ENCODE data around the gene TCP11.

TCP11 gene

DNA sequence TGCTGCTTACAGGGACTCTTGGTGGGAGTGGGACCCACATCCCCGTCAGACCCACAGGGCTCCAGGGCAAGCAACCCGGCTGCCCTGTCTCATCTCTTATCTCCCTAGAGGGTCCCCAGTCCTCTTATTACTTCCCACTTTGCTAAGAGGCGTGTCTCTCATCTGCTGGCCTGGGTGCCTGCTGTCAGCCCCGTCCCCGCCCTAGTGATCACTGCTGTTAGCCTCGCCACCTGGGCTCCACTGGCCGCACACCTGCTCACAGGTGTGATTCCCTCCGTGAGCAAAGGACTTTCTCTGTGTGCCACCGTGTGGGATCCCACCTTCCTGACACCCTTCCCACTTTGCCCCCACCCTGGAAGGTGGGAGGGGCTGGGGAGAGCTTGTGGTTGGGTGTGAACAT, 57.6 kb downstream of the TCP11 start:
- no peak for DNase-seq (ENCODE audit: extremely low read depth in 1 of 2, low read depth in 1 of 2)

DNA sequence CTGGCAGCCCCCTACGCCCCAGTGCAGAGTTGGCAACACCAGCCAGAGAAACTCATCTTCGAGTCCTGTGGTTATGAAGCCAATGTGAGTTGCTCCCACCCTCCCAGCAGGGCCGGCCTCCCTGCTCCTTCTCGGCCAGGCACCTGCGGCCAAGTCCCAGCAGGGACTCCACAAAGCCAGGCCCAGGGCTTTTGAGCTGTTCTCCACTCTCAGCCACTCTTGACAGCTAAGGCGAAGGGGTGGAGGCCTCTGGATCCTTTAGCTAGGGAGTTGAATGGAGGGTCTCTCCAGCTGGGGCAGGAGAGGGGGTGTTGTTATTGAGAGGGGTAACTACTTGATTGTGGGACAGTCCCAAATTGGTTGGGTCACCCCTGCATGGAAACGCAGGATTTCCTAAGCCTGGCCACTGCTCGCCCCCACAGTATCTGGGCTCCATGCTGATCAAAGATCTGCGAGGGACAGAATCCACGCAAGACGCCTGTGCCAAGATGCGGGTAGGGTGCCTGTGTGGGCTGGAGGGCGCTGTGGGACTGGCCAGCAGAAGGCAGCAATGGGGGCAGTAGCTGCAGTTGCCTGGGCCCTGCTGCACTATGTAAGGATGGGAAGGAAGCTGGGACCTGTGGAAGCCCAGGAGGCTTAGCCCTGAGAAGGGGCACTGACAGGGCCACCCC, 58.3 kb downstream of the TCP11 start:
- no peak for DNase-seq (ENCODE audit: extremely low read depth in 1 of 2, low read depth in 1 of 2)

DNA sequence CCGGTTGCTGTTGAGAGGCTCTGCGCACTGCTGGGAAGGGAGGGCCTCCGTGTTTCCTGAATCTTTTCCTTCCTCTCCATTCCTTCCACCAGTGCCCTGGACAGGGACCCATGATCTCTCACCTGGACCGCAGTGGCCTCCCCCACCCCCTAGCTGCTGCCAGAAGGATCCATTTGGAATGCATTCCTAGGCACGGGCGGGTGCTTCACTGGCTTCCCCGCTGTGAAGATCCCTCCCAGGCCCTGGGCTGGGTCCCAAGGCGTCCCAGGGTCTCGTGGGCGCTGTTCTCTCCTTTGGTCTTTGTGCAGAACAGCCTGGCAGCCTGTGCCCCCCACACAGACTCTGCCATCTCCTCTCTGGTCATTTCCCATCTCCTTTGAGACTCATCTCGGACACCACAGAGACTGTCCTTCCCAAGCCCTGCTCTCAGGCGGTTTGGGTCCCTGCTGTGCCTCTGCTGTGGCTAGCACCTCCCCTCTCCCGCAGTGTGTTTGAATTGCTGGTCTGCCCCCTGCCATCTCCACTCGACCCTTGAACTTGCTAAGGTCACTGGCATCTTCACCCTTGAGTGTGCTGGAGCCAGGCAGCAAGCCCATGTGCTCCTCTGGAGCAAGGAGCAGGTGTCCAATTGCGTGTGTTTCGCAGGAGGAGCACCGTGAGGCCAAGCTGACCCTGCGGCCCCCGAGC, 59.0 kb downstream of the TCP11 start:
- DNase-seq (ENCODE audit: extremely low read depth in 1 of 2, low read depth in 1 of 2): no peak

DNA sequence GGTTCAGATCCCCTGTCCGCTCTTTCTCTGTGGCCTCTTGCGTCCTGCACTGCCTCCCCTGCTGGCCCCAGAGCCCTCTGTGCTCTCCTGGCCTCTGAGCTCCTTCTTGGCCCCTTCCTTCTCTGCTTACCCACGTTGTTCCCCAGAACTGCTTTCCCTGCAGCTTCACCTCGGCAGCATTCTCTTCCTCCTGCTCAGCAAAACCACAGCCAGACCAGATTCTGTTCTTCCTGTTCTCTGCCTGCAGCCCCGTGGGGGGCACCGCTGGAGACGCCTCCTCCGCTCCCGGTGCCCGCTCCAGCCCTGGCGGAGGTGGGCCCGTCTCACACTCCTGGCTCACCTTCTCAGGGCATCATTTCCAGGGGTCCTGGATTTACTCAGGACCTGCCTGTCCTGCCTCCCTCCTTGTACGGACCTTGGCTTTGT, 59.7 kb downstream of the TCP11 start:
- no peak for DNase-seq (ENCODE audit: extremely low read depth in 1 of 2, low read depth in 1 of 2)

DNA sequence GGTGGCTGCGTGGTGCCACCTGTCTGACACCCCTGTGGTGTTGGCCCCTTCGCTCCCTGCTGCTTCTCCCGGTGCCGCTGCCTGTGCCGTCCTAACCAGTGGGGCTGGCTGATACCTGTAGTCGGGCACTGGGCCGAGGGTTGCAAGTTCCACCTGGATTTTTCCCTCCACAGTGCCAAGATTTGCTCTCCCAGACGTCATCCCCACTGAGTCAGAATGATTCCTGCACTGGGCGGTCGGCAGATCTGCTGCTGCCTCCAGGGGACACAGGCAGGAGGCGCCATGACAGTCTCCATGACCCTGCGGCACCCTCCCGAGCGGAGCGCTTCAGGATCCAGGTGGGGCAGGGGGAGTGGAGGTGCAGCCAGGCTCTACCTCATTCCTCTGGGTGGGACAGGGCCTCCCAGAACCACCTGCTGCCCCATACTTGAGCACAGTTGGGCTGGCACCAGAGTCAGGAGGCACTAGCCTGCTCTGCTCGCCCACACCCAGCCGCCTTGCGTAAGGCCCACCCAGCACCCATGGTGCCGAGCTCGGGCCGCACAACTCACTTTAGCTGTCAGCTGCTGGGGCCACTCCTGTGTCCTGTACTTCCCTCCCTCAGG, 60.2 kb downstream of the TCP11 start:
- no peak for DNase-seq (ENCODE audit: extremely low read depth in 1 of 2, low read depth in 1 of 2)

GRCh38 chr6:35080016-35080680, 61.0 kb downstream of the TCP11 start:
- no peak for DNase-seq (ENCODE audit: extremely low read depth in 1 of 2, low read depth in 1 of 2)

DNA sequence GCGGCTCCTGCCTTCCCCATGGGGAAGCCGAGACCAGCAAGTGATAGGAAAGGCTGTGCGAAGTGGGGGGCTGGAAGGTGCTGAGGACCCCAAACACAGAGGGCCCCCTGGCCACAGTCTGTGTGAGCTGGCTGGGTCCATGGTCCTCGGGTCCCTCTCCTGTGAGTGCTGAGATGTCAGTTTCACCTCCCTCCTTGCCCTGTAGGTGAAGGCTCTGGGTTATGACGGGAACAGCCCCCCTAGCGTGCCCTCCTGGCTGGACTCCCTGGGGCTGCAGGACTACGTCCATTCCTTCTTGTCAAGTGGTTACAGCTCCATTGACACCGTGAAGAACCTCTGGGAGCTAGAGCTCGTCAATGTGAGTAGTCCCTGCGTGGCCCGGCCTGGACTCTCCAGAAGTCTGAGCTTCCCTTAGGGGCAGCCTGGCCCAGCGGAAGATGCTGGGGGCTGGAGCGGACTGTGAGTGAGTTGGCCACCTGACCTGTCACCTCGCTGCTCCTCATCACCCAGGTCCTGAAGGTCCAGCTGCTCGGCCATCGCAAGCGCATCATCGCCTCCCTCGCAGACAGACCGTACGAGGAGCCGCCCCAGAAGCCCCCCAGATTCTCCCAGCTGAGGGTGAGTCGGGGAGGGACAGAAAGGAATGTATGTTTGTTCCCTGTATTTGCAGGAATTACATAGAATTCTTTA, 61.7 kb downstream of the TCP11 start:
- no peak for DNase-seq (ENCODE audit: extremely low read depth in 1 of 2, low read depth in 1 of 2)

DNA sequence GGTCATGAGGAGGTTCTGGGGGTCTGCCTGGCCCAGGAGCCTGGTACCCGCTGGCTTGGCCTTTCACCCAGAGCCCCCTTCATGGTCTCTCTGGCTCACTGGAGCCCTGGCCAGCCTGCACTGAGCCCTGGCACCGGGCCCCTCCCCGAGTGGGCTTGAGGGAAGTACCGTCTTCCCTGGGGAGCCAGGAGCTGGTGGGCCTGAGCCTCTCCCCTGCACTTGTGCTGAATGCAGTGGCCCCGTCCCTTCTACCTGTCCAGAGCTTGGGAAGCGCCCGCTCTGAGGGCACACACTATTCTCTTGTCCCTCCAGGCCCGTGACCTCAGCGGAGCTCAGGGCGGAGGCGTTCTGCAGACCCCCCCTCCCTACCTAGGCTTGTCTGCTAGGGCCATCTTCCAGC, 62.2 kb downstream of the TCP11 start:
- no peak for DNase-seq (ENCODE audit: extremely low read depth in 1 of 2, low read depth in 1 of 2)

GRCh38 chr6:35078226-35078850, 62.8 kb downstream of the TCP11 start:
- DNase-seq (ENCODE audit: extremely low read depth in 1 of 2, low read depth in 1 of 2): no peak

- no peak for DNase-seq (ENCODE audit: extremely low read depth in 1 of 2, low read depth in 1 of 2)
These were observed 63.4 kb downstream of the TCP11 start for GRCh38 chr6:35077713-35078105.

DNA sequence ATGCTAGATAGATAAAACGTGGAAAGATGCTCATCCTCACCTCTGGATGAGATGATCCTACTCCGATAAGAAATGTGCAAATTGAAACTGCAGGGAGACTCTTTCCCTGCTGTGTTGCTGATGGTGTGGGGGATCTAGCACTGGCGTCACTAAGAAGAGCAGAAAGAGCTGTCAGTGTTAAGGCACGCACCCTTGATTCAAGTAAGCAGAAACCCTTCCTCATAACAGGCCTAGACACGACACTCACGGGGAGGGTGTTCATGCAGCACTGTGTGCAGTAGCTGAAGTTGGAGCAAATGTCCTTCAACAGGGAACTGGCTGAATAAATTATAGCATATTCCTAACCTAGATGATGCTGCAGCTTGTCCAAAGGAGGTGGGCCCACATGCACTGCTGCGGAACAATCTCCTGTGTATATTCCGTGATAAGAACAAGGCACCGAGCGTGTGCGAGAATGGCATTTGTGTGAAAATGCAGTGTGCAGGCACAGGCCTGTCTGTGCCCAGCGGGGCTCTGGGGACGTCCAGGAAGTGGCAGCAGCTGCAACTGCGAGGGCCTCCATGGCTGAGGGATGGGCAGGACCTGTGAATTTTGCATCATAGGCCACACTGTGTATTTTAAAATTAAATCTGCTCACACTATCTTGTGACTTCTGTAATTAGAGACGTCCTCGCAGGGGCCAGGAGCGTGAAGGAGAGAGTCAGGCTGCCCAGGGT, 64.0 kb downstream of the TCP11 start:
- DNase-seq (ENCODE audit: extremely low read depth in 1 of 2, low read depth in 1 of 2): no peak

- no peak for DNase-seq (ENCODE audit: extremely low read depth in 1 of 2, low read depth in 1 of 2)
These were observed 67.2 kb downstream of the TCP11 start for GRCh38 chr6:35073766-35074471.

GRCh38 chr6:35073211-35073610, 67.9 kb downstream of the TCP11 start:
- no peak for DNase-seq (ENCODE audit: extremely low read depth in 1 of 2, low read depth in 1 of 2)

DNA sequence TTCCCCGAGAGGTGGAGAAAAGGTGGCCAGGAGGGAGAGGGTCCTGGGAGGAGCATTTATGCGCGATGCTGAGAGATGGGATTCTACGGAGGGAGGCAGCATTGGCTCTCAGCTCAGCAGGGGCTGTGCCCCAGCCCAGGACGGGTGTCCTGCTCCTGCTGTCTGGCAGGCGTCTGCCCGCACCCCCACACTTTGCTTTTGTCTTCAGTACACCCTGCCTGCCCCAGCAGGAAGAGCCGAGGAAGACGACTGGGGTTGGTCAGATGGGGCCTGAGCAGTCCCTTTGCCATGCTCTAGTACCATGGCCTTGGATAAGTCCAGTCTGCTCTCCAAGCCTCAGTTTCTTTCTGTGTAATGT, 68.5 kb downstream of the TCP11 start:
- no peak for DNase-seq (ENCODE audit: extremely low read depth in 1 of 2, low read depth in 1 of 2)

DNA sequence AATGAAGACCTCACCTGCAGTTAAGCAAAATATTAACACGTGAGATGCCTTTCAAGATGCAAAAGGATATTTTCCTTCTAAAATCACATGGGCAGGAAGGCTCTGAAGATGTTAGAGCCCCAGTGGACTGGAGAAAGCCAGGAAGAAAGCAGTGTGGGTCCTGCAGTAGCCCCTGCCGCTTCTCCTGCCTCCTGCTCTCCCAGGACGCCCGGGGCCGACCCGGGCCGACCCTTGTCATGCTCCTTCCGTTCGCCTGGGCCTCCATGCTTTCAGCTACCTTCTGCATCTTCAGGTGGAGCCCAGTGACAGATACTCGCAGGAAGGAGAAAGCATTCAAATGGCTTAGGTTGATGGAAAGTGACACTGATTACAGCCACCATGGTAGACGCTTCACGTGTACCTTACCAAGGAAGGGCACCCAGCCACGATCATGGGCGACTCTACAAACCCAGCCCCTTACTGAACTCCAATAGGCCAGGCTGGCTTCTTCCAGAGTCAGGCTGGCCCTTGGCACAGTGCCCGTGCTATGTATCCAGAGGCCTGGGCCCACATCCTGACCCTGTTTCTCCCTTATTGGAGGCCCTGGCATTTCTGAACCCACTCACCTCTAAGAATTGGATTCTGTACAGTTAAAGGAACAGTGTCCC, 69.0 kb downstream of the TCP11 start:
- no peak for DNase-seq (ENCODE audit: extremely low read depth in 1 of 2, low read depth in 1 of 2)

GRCh38 chr6:35071347-35071994, 69.7 kb downstream of the TCP11 start:
- DNase-seq (ENCODE audit: extremely low read depth in 1 of 2, low read depth in 1 of 2): no peak

DNA sequence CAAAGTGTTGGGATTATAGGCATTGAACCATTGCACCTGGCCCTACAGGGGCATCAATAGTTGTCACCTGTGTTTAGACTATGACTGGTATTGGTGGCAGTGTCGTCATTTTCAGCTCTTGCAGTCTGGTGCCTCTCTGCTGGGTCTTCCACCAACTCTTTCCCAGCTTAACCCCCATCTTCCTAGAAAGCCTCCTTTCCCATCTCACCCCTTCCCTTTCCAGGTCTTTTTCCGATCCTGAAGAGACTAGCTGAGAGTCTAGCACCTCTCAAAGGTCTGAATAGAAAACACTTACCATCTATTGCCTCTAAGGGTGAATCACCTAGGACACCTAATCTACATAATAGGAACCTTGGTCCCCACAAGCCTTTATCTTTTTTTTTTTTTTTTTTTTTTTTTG, 71.0 kb downstream of the TCP11 start:
- no peak for DNase-seq (ENCODE audit: extremely low read depth in 1 of 2, low read depth in 1 of 2)

DNA sequence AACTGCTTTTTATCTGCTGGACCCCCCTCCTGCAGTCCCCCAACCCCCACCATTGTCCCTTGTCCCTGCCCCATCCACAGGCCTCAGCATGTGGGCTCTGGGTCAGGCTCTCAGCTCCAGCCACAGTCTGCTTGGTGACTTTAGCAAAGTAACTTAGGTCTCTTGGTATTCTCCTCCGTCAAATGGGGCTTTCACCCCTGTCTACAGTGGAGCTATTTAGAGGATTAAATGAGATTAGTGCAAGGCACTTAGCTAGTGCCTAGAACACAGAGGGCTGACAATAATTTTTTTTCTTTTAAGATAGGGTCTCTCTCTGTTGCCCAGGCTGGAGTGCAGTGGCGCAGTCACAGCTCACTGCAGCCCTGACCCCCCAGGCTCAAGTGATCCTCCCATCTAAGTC, 71.9 kb downstream of the TCP11 start:
- DNase-seq (ENCODE audit: extremely low read depth in 1 of 2, low read depth in 1 of 2): no peak

GRCh38 chr6:35068644-35069043, 72.5 kb downstream of the TCP11 start:
- no peak for DNase-seq (ENCODE audit: extremely low read depth in 1 of 2, low read depth in 1 of 2)

Data from activated CD8-positive, alpha-beta memory T cell treated with anti-CD3 and anti-CD28 coated beads for 1 hour (primary cell).